Stromal cell of bone marrow (primary cell): ENCODE measurements around the gene ATXN7.

Experiments used
- DNase-seq: peaks from one replicate; pipeline ENCODE4 v3.0.0-alpha.2; 2012; ENCODE audit warnings: low read depth

ATXN7 gene

DNA sequence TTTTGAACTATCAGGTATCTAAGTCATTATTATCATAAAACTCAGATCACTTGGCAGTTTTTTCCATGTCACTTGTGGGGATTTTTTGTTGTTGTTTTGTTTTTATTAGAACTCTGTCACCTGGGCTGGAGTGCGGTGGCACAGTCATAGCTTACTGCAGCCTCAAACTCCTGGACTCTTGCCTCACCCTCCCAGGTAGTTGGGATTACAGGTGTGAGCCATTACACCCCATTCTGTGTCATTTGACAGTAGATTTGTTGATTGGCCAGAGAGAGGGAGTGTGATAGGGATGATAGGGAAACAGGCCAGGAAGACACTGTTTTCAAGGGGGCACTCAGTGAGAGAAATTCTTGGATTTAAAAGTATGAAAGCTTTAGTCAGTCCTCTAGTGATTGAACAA lies 103.2 kb downstream of the ATXN7 start:
- no peak for DNase-seq

DNA sequence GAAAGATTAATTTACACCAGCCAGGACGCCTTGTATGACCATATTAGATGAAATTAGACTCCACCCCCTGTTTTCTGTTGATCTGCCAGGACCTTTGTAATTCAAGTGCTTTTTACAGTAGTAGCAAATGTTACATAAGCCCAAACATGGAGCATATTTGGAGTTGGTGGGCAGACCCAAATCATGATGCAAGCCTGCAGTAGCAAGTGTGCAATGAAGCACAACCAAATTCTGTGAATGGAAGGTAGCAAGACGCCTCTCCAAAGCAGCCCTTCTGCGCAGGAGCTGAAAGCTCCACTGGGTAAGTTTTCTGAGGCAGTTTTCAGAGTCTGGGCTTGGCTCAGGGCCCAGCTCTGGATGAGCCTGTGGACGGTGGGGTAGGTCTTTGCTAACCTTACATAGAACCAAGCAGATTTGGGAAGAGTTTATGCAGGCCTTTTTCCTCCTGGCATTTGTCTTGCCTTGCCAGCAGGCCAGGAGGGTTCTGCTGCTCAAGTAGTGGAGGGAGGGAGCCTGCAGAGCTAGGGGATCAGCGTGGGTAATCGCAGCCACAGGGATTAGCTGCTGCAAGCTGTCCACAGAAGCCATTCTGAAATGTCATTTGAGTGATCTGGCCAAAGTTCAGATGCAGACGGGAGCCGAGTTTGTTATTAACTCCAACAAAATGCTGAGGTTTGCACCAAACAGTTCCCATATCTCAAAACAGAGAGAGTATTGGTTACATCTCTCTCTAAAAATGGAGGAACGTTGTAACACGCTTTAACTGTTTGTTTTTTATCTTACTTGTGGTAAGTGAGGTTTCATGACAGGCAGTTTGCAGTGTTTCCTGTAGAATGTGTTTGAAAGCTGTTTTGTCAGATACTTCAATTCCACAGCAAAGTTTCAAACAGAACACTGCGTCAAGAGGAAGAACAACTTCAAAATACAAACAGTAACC lies 104.3 kb downstream of the ATXN7 start:
- peak; percentile 28 for DNase-seq

DNA sequence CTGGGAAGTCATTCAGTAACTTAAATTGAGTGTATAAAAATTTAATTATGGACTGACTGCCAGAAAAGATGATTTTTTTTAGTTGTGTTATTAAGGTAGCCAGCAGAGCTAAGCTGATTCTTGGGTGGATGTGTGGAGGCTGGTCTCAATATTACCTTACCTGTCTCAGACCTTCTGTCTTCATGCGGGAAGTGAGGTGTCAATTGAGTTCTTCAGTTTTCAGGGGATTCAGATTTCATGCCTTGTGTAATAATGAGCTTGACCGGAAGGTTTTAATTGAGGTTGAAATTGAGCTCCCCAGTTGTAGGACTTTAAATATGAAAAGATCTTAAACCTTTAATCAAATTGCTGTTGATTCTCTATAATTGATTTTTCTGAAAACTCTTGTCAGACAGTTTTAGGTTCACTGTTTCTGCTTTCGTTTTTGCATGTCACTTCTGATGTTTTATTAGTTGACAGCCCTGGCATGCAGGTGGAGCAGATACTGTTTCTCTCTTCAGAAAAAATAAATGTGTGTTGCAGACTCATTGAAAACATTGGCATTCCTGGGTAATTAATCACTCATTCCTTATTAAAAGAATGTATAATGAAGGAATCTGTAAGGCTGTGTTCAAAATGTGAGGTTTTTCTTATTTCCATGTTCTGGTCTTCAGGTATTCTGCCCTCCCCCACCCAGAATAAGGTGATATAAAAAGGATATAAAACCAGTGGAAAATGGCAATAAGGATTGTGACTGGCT lies 105.1 kb downstream of the ATXN7 start:
- DNase-seq: no peak

GRCh38 chr3:63969876-63970275 lies 106.2 kb downstream of the ATXN7 start:
- no peak for DNase-seq

- DNase-seq: no peak
Measured at GRCh38 chr3:63970631-63971475, 107.2 kb downstream of the ATXN7 start.

GRCh38 chr3:63972196-63972595 lies 108.5 kb downstream of the ATXN7 start:
- no peak for DNase-seq

DNA sequence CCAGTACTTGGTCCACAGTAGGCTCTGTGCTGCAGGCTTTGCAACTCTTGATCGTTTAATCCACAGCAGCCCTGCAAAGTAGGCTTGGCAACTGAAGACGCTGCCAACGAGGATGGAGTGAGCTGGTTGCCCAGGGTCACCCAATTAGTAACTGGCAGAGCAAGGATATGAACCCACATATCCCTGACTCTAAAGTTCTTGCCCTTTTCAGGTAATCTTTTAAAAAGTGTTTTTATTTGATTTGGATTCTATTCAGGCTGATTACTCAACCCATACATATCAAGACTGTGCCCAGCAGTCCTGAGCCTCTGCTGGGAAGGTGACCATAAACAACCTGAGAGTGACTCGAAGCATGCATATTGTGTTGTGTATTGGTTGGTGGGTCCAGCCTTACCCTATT lies 109.3 kb downstream of the ATXN7 start:
- no peak for DNase-seq

DNA sequence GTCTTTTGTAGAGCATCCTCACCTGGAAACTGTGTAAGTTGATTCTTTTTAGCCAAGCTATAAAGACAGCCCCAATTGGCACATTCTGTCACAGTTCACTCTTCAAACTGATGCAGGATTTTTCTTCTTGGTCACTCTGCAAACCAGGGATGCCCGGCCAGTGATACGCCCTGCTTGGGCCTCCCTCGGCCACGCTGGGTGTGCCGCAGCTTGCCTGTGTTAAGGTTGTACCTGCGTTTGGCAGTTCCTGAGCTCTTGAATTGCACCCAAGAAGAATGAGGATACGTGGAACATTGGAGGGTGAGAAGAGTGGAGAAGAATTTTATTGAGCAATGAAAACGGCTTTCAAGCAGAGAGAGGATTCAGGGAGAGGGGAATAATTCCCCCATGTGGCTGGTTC lies 109.7 kb downstream of the ATXN7 start:
- DNase-seq: no peak

DNA sequence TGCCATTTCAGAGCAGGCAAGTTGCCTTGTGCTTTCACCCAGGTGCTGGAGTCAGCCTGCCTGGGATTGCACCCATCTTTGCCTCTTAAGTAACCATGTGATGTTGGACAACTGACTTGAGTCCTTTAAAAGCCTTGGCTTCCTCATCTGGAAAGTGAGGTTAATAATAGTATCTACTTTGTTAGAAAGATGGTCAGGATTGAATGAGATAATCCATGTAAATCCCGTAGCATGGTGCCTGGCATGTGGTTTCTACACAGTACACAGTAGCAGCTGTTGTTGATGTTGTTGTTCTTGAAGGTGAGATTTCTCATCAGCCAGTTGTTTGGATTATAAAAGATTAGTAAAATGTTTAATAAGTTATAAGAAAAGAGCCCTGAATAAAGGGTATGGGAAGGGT lies 110.8 kb downstream of the ATXN7 start:
- DNase-seq: no peak

GRCh38 chr3:63975723-63976122 lies 112.1 kb downstream of the ATXN7 start:
- peak; percentile 48 for DNase-seq

- peak; percentile 94 for DNase-seq
Measured at GRCh38 chr3:63976161-63976871, 112.6 kb downstream of the ATXN7 start.

DNA sequence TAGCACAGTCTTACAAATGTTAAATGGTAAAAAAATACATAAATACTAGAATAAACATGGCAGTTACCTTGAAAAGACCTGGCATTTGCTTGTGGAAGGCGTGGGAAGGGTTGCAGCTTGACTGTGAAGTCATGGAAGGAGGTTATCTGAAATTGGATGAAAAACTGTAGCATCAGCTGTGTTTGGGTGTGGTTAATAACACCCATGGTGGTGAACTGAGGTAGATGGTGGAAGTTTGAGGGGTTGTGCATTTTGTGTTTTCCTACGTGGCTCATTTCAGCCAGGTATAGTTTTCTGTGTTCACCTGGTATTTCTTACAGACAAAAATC lies 113.2 kb downstream of the ATXN7 start:
- DNase-seq: no peak

DNA sequence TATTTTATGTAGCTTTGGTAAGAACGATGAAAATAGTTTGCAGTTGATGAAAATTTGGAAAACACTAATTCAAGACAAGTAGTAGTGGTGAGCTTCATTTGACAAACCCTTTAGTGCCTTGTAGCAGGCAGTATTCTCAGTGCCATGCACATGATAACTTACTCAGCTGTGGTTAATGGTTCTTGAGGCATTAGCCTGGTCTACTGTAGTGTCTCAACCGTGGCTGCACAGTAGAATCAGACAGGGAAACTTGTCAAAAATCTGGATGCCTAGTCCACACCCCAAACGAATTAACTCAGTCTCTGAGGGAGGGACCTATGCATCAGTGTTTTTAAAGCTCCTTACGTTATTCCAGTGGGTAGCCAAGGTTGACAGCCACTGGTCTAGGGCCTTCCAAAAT lies 114.2 kb downstream of the ATXN7 start:
- no peak for DNase-seq

GRCh38 chr3:63979093-63979885 lies 115.6 kb downstream of the ATXN7 start:
- DNase-seq: no peak

- DNase-seq: no peak
Measured at GRCh38 chr3:63980019-63980418, 116.4 kb downstream of the ATXN7 start.

GRCh38 chr3:63980830-63981498 lies 117.3 kb downstream of the ATXN7 start:
- DNase-seq: no peak

DNA sequence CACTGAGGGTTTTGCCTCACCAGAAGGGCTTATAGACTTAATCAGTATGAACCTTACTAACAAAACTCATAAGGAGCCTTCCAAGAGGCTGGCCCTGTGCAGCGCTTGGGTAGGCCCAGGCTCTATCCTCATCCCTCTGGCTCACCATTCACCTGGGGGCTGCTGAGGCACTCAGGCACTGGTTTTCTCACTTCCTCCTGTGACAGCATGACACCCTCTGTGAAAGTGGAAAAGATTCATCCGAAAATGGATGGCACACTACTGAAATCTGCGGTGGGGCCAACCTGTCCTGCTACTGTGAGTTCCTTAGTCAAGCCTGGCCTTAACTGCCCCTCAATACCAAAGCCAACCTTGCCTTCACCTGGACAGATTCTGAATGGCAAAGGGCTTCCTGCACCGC lies 118.3 kb downstream of the ATXN7 start:
- no peak for DNase-seq

DNA sequence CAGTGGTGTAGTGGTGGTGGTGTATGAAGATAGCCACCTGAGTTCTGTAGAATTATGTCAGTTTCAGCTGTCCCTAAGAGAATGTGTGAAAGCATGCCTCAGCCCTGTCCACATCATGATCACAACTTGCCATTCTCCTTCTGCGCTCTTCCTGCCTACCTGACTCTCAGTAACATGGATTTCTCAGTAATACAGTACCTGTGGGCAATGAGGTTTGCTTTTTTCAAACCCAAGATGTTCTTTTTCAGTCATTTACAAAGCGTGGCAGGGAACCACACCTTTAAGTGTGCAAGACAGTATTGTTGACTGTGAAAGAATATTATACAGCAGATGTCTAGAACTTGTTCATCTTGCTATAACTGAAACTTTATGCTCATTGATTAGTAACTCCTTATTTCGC lies 120.7 kb downstream of the ATXN7 start:
- no peak for DNase-seq

- DNase-seq: no peak
Measured at GRCh38 chr3:63986146-63986545, 122.5 kb downstream of the ATXN7 start.

GRCh38 chr3:63986831-63987230 lies 123.2 kb downstream of the ATXN7 start:
- DNase-seq: no peak
